Measurements from ENCODE around the gene PPP2R2C.

Gene PPP2R2C

GRCh38 chr4:6360385-6360784 is 112.0 kb downstream of the PPP2R2C start:
- DNase-seq: no peak

- no peak for DNase-seq
These were observed 112.7 kb downstream of the PPP2R2C start for GRCh38 chr4:6359536-6360308.

DNA sequence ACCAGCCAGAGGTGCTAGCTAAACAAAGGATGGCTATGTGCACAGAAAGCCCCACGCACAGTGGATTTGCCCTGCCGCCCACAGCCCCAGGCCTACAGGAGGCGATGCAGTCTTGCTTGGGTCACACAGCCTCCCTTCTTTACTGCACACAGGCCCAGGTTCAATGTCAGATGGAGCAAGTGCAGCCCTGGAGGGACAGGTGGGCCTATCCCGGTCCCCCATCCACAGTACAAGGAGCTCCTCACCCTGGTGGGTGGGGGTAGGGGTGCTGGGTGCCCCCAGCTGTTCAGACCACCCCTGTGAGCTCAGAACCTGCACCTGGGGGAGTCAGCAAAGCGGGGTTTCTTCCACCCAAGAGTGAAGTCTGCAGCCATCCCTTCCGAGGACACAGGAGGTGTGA is 114.9 kb downstream of the PPP2R2C start:
- no peak for DNase-seq

GRCh38 chr4:6356076-6356560 is 116.3 kb downstream of the PPP2R2C start:
- DNase-seq: no peak

DNA sequence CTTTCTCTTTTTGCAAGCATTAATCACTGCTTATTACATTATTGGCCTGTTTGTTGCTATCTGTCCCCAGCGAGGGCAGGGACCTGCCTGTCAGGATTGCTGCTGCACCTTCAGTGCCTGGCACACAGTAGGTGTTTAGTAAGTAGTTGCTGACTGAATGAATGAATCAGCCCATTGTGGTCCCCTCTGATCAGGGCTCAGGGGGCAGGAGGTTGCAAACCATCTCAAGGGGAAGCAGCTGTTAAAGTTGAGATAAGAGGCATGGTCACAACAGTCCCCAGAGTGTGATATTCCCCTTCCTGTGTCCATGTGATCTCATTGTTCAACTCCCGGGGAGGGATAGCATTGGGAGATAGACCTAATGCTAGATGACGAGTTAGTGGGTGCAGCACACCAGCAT is 117.4 kb downstream of the PPP2R2C start:
- DNase-seq: no peak

- DNase-seq: no peak
These were observed 117.8 kb downstream of the PPP2R2C start for GRCh38 chr4:6354626-6355025.

DNA sequence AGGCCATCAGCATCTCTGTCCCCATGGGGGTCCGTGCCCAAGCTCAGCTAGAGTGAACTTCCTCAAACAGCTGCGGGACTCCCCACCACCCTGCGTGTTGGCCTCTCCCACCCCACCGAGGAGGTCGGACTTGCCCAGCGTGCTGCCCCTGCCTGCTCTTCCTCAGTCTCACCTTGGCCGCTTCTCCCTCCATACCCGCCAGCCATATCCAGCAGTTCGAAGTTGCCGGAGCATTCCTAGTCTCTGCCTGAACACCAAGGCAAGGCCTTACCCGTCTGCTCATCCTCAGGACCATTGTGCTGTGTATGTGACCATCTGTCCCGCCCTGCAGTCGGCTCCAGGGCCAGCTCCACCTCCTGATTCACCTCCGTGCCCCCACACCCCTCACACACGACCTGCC is 118.3 kb downstream of the PPP2R2C start:
- DNase-seq: no peak

DNA sequence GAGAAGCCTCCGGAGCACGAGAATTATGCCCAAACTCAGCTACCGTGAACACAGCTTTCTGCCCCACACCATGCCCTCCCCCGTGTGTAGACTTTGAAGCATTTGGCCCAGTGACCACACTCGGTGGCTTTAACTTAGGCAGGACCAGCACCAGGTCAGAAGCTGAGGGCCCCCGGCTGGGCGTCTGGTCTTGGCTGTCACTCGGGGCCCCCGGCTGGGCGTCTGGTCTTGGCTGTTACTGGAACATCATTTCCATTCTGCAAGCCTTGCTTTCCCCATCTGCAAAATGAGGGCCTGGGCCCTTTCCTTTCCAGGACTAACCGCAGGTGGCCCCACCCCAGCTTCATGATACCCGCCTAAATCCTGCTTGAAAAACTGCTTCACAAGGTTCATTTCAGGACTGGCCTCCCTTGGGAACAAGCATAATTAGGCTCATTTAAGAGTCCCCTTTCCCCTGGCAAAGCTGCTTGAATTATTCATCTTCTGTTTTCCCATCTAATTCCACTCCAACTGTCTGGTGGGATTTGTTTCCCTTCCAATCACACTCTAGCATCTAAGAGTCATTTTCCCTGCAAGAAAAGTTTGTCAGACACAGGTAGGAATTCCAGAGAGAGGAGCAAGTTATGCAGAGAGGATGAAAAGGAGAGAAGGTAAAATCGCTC is 120.3 kb downstream of the PPP2R2C start:
- DNase-seq: no peak

DNA sequence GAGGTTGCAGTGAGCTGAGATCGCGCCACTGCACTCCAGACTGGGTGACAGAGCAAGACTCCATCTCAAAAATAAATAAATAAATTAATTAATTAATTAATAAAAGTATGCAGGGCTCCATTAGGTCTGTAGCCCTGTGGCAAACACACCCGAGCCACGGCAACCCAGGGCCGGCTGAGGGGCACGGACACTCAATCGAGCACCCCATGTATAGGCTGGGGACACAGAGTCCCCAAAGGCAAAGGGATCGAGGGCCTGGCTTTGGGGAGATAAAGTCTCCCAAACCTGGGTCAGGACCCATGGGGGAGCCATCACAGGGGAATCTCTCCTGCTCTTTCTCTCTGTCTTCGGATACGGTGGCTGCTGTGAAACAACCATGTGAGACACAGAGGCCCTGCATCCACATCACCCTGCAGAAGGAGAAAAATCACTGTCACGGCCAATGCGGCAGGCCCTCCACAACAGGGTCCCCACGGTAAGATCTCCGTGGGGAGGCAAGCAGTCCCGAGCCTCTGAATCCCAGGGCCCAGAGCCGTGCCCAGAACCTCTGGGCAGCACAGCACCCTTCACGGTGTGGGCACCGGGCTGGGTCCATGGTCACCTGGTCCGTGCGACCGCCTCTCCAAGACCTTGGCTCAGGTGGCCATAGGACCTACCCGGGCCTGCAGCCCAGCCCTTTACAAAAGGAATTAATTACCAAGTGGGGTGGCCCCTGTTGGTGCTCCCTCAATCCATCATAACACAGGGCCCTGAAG is 121.0 kb downstream of the PPP2R2C start:
- DNase-seq: no peak

- DNase-seq: no peak
These were observed 121.8 kb downstream of the PPP2R2C start for GRCh38 chr4:6350646-6351045.

DNA sequence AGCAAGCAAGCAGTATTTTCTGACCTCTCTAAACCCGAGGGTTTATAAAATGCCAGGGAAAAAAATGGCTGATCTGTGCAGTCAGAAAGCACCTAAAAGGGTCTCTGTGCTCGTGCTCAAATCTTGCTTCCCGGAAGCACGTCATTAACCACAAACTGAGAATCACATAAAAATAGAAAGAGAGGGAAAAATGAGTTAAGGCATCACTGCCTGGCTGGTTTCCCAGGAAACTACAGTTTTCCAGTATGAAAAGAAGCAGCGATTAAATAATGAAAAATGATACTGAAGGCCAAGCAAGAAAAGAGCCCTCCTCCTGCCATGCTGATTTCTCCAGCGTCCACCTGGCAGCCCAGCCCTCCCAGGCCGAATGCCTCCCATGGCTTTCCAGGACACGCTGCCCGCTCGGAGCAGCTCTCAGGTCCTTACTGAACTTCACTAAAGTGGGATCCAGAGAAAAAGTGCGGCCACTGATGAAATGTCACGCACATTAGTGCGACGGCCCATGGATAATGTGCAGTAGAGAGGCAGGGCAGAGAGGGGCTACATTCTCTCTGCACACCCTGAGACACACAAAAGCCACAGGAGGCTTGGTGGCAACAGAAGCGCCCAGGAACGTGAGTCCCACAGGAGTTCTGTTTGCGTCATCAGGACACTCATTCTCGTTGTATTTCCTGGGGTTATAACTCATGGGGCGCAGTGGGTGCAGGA is 122.4 kb downstream of the PPP2R2C start:
- no peak for DNase-seq

DNA sequence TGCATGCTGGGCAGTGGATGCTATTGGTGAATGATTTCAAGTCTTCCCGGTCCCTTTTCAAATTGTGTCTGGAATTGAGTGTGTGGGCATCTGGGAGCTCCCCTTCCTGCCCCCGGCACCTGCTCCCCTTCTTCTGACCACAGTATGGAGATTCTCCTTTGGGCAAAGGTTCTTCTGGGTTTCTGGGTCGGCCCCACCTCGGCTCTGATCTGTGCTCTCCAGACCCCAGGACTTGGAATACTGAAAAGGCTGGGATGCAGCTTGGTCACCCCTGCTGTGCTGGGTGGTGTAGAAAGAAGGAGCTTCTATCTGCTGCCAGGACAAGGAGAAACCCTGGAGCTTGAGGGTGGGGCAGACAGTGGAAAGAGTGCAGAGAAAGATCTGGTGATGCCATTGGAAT is 124.0 kb downstream of the PPP2R2C start:
- DNase-seq: no peak

- no peak for DNase-seq
These were observed 124.8 kb downstream of the PPP2R2C start for GRCh38 chr4:6347511-6348045.

DNA sequence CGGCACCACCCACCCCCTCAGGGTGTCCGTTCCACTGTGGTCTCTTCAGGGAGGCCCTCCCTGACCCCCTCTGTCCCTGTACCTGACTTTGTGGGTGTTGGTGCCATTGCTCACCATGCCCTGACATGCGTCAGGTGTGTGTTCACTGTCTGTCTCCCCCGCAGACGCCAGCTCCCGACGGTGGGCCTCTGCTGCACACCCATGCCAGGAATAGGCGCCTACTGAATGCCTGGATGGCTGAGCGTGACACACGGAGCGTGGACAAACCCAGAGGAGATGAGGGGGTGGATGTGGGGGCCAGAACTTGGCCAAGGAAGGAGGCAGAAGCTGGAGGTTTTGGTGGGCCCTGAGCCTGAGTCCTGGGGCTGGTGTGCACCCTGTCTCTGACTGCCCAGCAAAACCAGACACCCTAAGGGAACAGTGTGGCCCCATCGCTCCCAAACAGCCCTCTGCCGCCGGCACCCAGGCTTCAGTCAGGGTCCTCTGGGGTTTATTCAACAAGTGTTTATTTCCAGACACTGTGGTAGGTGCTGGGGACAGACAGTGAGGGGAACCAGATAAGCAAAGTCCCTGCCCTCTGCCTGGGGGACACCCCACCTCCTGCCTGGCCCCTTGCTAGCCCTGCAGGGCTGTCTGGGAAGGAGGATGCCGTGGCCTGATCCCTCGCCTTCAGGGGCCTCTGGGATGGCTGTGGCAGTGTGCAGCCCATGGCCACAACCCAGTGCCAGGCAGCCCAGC is 125.9 kb downstream of the PPP2R2C start:
- DNase-seq: no peak

GRCh38 chr4:6345866-6346265 is 126.5 kb downstream of the PPP2R2C start:
- DNase-seq: no peak

DNA sequence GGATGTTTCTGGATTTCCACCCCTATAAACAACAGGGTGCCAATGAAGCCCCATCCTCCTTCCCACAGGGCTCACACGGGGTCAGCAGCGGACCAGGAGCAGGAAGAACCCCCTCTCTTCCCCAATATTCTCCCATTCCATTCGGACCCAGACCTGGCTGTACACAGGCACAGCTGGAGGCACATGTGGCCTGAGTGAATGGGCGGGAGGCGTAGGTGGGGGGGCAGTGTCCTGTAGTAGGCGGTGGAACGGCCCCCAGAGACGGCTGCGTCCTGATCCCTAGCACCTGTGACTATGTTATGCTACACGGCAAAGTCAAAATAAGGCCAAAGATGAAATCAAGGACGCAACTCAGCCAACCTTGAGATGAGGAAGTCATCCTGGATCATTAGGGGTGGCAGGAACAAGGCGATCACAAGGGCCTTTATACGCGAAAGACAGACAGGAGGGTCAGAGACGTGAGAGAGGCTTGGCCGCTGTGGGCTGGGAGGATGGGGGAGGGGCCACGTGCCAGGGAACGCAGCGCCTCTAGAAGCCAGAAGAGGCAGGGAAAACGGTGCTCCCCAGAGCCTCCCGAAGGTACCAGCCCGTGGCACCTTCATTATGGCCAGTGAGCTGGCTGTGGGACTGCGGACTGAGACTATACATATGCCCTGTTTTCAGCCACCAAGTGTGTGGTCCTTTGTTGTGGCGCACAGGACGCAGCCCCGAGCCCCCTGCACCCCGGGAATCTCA is 127.2 kb downstream of the PPP2R2C start:
- DNase-seq: no peak

DNA sequence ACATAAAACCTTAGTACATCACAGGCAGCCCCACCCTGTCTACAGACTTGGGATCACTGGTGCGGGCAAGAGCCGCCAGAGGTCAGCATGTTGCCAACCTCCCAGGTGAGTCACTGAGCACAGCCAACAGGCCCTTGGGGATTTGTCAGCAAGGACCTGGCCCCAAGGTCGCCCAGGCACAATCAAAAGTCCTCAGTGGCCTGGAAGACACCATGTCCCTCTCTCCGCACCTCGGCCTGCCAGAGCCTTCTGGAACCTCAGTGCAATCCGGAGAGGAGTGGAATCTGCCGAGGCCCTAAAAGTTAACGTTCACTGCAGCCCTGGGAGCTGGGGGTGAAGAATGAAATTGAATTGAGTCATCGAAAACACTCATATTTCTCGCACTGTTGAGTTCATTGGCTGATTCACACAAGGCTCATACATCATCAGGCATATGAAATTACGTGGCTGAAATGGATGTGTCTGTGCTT is 128.4 kb downstream of the PPP2R2C start:
- DNase-seq: peak; percentile 76

DNA sequence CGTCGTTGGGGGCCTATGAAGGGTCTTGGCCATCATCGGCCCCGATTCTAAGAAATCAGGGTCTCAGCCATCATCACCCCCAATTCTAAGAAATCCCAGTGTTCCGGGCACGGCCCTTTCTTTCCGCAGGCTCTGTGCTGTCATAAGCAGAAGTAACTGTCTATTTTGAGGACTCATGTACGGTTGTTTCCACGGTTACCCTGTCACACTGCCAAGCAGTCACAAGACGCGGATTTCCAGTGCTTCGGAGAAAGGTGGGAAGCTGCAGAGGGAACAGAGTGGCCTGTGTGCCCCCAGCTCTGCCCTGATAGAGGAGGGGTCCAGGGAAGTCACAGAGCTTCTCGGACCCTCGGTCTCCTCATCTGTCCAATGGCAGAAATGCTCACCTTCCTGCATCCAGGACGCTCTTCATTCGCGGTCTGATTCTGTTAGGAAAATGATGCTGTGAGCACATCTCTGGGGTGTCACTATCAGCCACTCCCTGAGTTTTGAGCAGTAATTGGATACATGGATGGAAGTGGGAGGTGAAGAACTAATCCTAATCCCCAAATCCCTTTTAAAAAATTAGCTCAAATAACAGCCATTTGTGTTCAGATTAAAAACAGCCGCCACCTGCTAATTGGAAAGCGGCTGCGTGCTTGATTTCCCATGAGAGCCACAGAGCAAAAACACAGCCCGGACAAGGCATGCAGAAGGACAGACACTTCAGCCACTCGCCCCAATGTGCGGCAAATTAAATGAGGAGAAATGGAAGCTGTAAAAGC is 129.7 kb downstream of the PPP2R2C start:
- DNase-seq: no peak

DNA sequence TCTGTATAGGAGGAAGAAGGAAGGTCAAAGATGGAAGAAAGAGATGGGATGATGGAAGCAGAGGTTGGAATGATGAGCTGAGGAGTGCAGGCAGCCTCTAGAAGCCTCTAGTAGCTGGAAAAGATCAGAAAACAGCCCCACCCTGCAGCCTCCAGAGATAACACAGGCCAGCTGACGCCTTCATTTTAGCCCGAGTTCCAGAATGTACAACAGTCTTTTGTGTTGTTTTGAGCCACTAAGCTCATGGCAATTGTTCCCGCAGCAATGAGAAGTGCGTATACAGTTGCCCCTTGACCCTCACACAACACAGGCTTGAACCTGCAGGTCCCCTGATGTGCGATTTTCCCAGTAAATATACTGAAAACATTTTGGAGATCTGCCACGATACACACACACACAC is 130.7 kb downstream of the PPP2R2C start:
- no peak for DNase-seq

DNA sequence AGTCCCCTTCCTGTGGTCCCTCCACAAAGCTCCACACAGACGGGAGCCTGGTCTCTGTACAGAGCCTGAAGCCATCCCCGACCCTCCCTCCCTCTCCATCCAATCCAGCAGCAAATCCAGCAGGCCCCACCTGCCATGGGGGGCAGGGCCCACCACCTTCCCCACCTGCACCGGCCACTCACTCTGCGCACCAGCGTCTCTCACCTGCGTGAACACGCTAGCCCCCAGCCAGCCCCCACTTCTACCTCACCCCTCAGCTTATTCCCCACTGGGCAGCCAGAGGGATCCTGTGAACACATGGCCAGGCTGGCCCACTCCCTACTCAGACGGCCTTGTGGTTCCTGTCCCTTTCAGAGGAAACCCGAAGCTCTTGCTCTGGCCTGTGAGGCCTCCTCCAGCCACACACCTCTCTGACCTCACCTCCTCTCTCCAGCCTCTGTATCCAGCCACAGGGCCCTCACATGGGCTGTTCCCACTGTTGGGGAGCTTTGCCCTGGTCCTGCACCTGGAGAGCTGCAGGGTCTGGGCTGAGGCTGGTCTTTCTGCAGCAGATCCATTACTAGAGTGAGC is 131.9 kb downstream of the PPP2R2C start:
- DNase-seq: no peak
